GM12878 (cell line): ENCODE measurements around the gene FTO. TPM values are rescaled to one million over a fixed set of nuclear protein-coding genes. Genes with fewer than 3 reads are reported as not detected.

Experiments
- ATAC-seq: fragments of 200-7000 bp; cut with Tn5 transposase; 3 replicates; pipeline ENCODE4 v1.9.1; 2020; ENCODE audit warnings: mild to moderate bottlenecking, moderate library complexity
- BruUV-seq: library from RNA; stranded (reverse); fragments of 400-500 nt; replicated peaks from 2 replicates; lab custom pipeline; 2021; lab: Mats Ljungman, UMichigan
- CTCF ChIA-PET: fragments of 300-600 bp; sonication (Branson Sonifier 250); formaldehyde crosslinking; extraction: SDS; loops from one replicate; lab custom pipeline; 2021; ENCODE audit warnings: inconsistent platforms; lab: Yijun Ruan, JAX
- POLR2A ChIA-PET: fragments of 350-600 bp; formaldehyde crosslinking; extraction: SDS; loops from one replicate; lab custom pipeline; 2021; ENCODE audit warnings: inconsistent platforms; lab: Charles Lee
- RAD21 ChIA-PET: fragments of 300-600 bp; sonication (Branson Sonifier 250); formaldehyde crosslinking; loops from one replicate; lab custom pipeline; 2023; ENCODE audit warnings: antibody characterized with exemption; ENCODE audit not compliant: unreplicated experiment; lab: Charles Lee
- SMC1A ChIA-PET: fragments of 300-600 bp; sonication (Branson Sonifier 250); formaldehyde crosslinking; loops from one replicate; lab custom pipeline; 2023; ENCODE audit not compliant: unreplicated experiment, uncharacterized antibody; lab: Charles Lee
- DNase-seq: peaks from one replicate; pipeline ENCODE4 v3.0.0-alpha.2; 2011; ENCODE audit warnings: low read depth, low spot score
- FAIRE-seq: peaks from 3 replicates; lab custom pipeline; 2011; peaks lifted over from hg19 to GRCh38; lab: Jason Lieb, UNC
- H2AFZ ChIP-seq: 2 replicates; pipeline ENCODE4 v1.6.0; 2011; ENCODE audit warnings: low read depth, low read length, control low read depth; ENCODE audit not compliant: control insufficient read depth
- H3K27ac ChIP-seq: 2 replicates; pipeline ENCODE4 v1.5.1; 2011; ENCODE audit warnings: control low read depth; ENCODE audit not compliant: control insufficient read depth, insufficient read depth
- H3K27me3 ChIP-seq, 2 experiments: replicated peaks in 1 of 2; 2 replicates each; pipeline versions ENCODE4 v1.6.0 to v1.6.1; 2011; ENCODE audit warnings: low read length in 1 of 2; ENCODE audit not compliant: control insufficient read depth in 2 of 2, insufficient read depth in 2 of 2
- H3K36me3 ChIP-seq, 2 experiments: 2 replicates each; pipeline ENCODE4 v1.5.1; 2011; ENCODE audit warnings: low read length in 1 of 2; ENCODE audit not compliant: control insufficient read depth in 2 of 2, insufficient read depth in 2 of 2
- H3K4me1 ChIP-seq: 2 replicates; pipeline ENCODE4 v1.6.1; 2011; ENCODE audit warnings: mild to moderate bottlenecking, low read length, moderate library complexity, mixed read lengths; ENCODE audit not compliant: control insufficient read depth, insufficient read depth
- H3K4me2 ChIP-seq: 2 replicates; pipeline ENCODE4 v1.6.0; 2011; ENCODE audit warnings: control low read depth; ENCODE audit not compliant: control insufficient read depth, insufficient read depth
- H3K4me3 ChIP-seq: fragments of 200-600 bp; sonication (generic); 2 replicates; pipeline ENCODE4 v1.5.1; 2016
- H3K79me2 ChIP-seq: 2 replicates; pipeline ENCODE4 v1.6.0; 2011; ENCODE audit warnings: low read length; ENCODE audit not compliant: control insufficient read depth, insufficient read depth
- H3K9ac ChIP-seq: 2 replicates; pipeline ENCODE4 v1.8.0; 2011; ENCODE audit warnings: low read length, control low read depth, mixed read lengths; ENCODE audit not compliant: control insufficient read depth, insufficient read depth
- H3K9me3 ChIP-seq: replicated peaks from 3 replicates; pipeline ENCODE4 v1.5.1; 2011; ENCODE audit warnings: mild to moderate bottlenecking, low read length; ENCODE audit not compliant: control insufficient read depth, insufficient read depth
- H4K20me1 ChIP-seq: 2 replicates; pipeline ENCODE4 v1.6.0; 2011; ENCODE audit not compliant: control insufficient read depth, insufficient read depth
- ATF7 ChIP-seq: fragments of 450-650 bp; IDR thresholded peaks from 2 replicates; pipeline ENCODE4 v1.6.1; 2016; ENCODE audit warnings: low read depth, mild to moderate bottlenecking
- CHD1 ChIP-seq: IDR thresholded peaks from 2 replicates; pipeline ENCODE4 v1.6.1; 2012; ENCODE audit warnings: low read depth, low read length, improper control_type of control experiment
- EED ChIP-seq: sonication (generic); IDR thresholded peaks from 2 replicates; pipeline ENCODE4 v1.6.1; 2016; ENCODE audit warnings: antibody characterized with exemption, low read depth
- ESRRA ChIP-seq: IDR thresholded peaks from 2 replicates; pipeline ENCODE4 v1.6.1; 2012; ENCODE audit warnings: mild to moderate bottlenecking, low read length, improper control_type of control experiment
- IRF4 ChIP-seq: IDR thresholded peaks from 2 replicates; pipeline ENCODE4 v1.6.1; 2011; ENCODE audit warnings: low read depth, low read length
- JUND ChIP-seq: IDR thresholded peaks from 2 replicates; pipeline ENCODE4 v1.6.1; 2012; ENCODE audit warnings: low read depth, mild to moderate bottlenecking, low read length, improper control_type of control experiment, moderate library complexity
- LARP7 ChIP-seq: fragments of 450-650 bp; IDR thresholded peaks from 2 replicates; pipeline ENCODE4 v1.6.1; 2017; ENCODE audit warnings: mild to moderate bottlenecking
- MXI1 ChIP-seq: fragments of 150-350 bp; IDR thresholded peaks from 2 replicates; pipeline ENCODE4 v1.6.1; 2011; ENCODE audit warnings: low read depth, mild to moderate bottlenecking, inconsistent platforms, low read length, improper control_type of control experiment
- NBN ChIP-seq: fragments of 450-650 bp; IDR thresholded peaks from 2 replicates; pipeline ENCODE4 v1.6.1; 2016
- NKRF ChIP-seq: fragments of 450-650 bp; conservative IDR thresholded peaks from 2 replicates; pipeline ENCODE4 v1.6.1; 2017; ENCODE audit warnings: mild to moderate bottlenecking, moderate library complexity
- PAX5 ChIP-seq: IDR thresholded peaks from 2 replicates; pipeline ENCODE4 v1.6.1; 2011; ENCODE audit warnings: low read depth, low read length, borderline replicate concordance
- PML ChIP-seq: IDR thresholded peaks from 2 replicates; pipeline ENCODE4 v1.6.1; 2012; ENCODE audit warnings: low read length, inconsistent platforms
- RAD51 ChIP-seq: fragments of 450-650 bp; IDR thresholded peaks from 2 replicates; pipeline ENCODE4 v1.6.1; 2016; ENCODE audit warnings: moderate library complexity, mild to moderate bottlenecking, inconsistent platforms
- ZBTB40 ChIP-seq: fragments of 450-650 bp; IDR thresholded peaks from 2 replicates; pipeline ENCODE4 v1.6.1; 2016; ENCODE audit warnings: mild to moderate bottlenecking, moderate library complexity, borderline replicate concordance
- WGBS: methylation state at CpG from one replicate; pipeline ENCODE4 v1.1.6; 2016; ENCODE audit warnings: low lambda C conversion rate; ENCODE audit not compliant: insufficient replicate concordance, insufficient coverage; ENCODE audit errors: missing lambda C conversion rate; 5-methylcytosine and 5-hydroxymethylcytosine counted together
- in situ Hi-C: fragments of 300-500 bp; cut with MboI; formaldehyde crosslinking; loops from 9 replicates; pipeline ENCODE4 v1.14.3; 2018; ENCODE audit warnings: mixed read lengths
- intact Hi-C: fragments of 100-400 bp; cut with micrococcal nuclease; formaldehyde crosslinking; loops from one replicate; pipeline ENCODE4 v1.14.2; 2022; ENCODE audit not compliant: unreplicated experiment
- polyA plus RNA-seq, 11 experiments: library from polyadenylated mRNA; depleted of rRNA in 4 of 11; unstranded in 6 of 11; stranded (reverse) in 5 of 11; fragments of >200 nt; fragmentation: Nextera tagmentation in 4 of 11; fragmentation: Illumina TruSeq in 1 of 11; extraction: Ambion mirVana in 4 of 11; extraction: Trizol in 1 of 11; gene quantifications; 1 replicate in 1 of 11; 2 replicates in 10 of 11; pipeline versions ENCODE4 v1.2.1 to v1.2.3, GENCODE V29; 2011 to 2016; ENCODE audit warnings: inconsistent platforms in 2 of 11, missing spikeins in 2 of 11, low read depth in 1 of 11
- total RNA-seq, 4 experiments: library from RNA; depleted of rRNA in 3 of 4; stranded (reverse); fragments of >200 nt in 3 of 4; fragmentation: Illumina TruSeq in 1 of 4; extraction: Trizol in 1 of 4; gene quantifications; 2 replicates each; pipeline versions ENCODE4 v1.2.1 to v1.2.3, GENCODE V29; 2013 to 2021
- TF ChIP-seq, protein P1 (sequence below): fragments of 450-650 bp; IDR thresholded peaks from 2 replicates; pipeline ENCODE4 v1.6.1; 2018; ENCODE audit warnings: borderline replicate concordance, mild to moderate bottlenecking; ENCODE audit not compliant: partially characterized antibody

The FTO gene
- total and polyA plus RNA-seq, 10 of the 15 experiments (the other 5 are each of a cell fraction or from before 2014, with no cell fraction given), result 20.1 to 55.0 (median 47.0) TPM

DNA sequence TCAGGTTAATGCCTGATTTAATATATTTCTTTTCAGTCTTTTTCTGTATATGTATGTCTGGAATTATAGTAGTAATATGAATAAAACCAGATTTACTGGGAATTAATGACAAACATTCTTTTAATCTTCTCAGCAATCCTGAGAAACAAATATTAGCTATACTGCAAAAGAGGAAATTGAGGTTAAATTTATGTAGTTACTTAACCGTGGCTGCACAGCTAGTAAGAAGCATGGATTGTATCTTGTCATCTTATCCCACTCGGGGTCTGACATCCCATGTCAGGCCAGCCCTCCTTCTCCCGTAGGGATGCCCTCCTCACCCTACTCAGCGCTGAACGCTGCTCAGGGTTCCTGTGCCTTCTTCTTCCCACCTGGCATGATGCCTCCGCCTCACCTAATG lies 143.0 kb downstream of the FTO start (continued):
- TF ChIP-seq NKRF (no peak), NBN (no peak)

- no peak for FAIRE-seq
- no peak for ATAC-seq
- H3K27ac ChIP-seq, result no peak overlapping the region
- no peaks in the 10 kb centered on the region for H3K4me1 ChIP-seq
- BruUV-seq, result no TSS peak
- H2AFZ ChIP-seq, result no peak overlapping the region
- POLR2A ChIA-PET, result no interaction called here
- RAD21 ChIA-PET, result no interaction called here
- H3K9ac ChIP-seq, result no peak overlapping the region
- in situ Hi-C loops (no loop called here), intact Hi-C loops (no loop called here)
- H3K9me3 ChIP-seq, result no peaks in the 10 kb centered on the region
- WGBS, result 98% methylated on average over 3 of the region's 3 CpGs
- H3K4me2 ChIP-seq, result no peak overlapping the region
- no peak overlapping the region for H3K4me3 ChIP-seq
- SMC1A ChIA-PET, result no interaction called here
- no peaks in the 10 kb centered on the region for H4K20me1 ChIP-seq
- DNase-seq, result no peak
- H3K36me3 ChIP-seq, result no peaks in the 10 kb centered on the region
- H3K79me2 ChIP-seq, result no peaks in the 10 kb centered on the region
- CTCF ChIA-PET, result interaction anchor here (0.6 kb wide), 2 partner anchors 134 to 815 kb away, joined by 3 to 4 read pairs; no protein-coding TSS in a partner anchor
- no peaks in the 10 kb centered on the region for H3K27me3 ChIP-seq
- TF ChIP-seq JUND (no peak), IRF4 (no peak), CHD1 (no peak), PAX5 (no peak), ESRRA (no peak), ATF7 (no peak), PML (no peak), RAD51 (no peak), LARP7 (no peak), MXI1 (no peak), EED (no peak), ZBTB40 (no peak), NBN (no peak)
- TF ChIP-seq, protein P1, sequence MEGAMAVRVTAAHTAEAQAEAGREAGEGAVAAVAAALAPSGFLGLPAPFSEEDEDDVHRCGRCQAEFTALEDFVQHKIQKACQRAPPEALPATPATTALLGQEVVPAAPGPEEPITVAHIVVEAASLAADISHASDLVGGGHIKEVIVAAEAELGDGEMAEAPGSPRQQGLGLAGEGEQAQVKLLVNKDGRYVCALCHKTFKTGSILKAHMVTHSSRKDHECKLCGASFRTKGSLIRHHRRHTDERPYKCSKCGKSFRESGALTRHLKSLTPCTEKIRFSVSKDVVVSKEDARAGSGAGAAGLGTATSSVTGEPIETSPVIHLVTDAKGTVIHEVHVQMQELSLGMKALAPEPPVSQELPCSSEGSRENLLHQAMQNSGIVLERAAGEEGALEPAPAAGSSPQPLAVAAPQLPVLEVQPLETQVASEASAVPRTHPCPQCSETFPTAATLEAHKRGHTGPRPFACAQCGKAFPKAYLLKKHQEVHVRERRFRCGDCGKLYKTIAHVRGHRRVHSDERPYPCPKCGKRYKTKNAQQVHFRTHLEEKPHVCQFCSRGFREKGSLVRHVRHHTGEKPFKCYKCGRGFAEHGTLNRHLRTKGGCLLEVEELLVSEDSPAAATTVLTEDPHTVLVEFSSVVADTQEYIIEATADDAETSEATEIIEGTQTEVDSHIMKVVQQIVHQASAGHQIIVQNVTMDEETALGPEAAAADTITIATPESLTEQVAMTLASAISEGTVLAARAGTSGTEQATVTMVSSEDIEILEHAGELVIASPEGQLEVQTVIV, result no peak
Measured at GRCh38 chr16:53848277-53848942, 144.5 kb downstream of the FTO start.
